Right cardiac atrium (tissue), 5 donors: Measurements from ENCODE around the gene LUZP1. TPM values are rescaled to one million over a fixed set of nuclear protein-coding genes. Genes with fewer than 3 reads are reported as not detected.

Experiments
- ATAC-seq, 2 donors: fragments of 200-7000 bp; cut with Tn5 transposase; one replicate each; pipeline versions ENCODE4 v1.8.0 to v1.9.1; 2020; ENCODE audit warnings: moderate library complexity in 2 of 2, mild to moderate bottlenecking in 1 of 2
- DNase-seq, 3 donors: peaks; one replicate each; pipeline ENCODE4 v3.0.0-alpha.2; 2020
- H3K27ac ChIP-seq: one replicate; pipeline ENCODE4 v1.5.1; 2013; ENCODE audit warnings: mild to moderate bottlenecking, low read length, control low read depth, moderate library complexity
- H3K27me3 ChIP-seq: one replicate; pipeline ENCODE4 v1.6.1; 2013; ENCODE audit not compliant: control insufficient read depth, insufficient read depth
- H3K4me1 ChIP-seq: one replicate; pipeline ENCODE4 v1.6.1; 2013; ENCODE audit warnings: low read length; ENCODE audit not compliant: control insufficient read depth, insufficient read depth
- H3K4me3 ChIP-seq: one replicate; pipeline ENCODE4 v1.5.1; 2013; ENCODE audit warnings: low read length, control low read depth
- H3K9me3 ChIP-seq: one replicate; pipeline ENCODE4 v1.6.1; 2013; ENCODE audit warnings: low read length; ENCODE audit not compliant: control insufficient read depth
- WGBS: extraction: QIAGEN DNeasy Blood & Tissue Kit; methylation state at CpG from one replicate; pipeline ENCODE4 v1.1.7; 2013; 5-methylcytosine and 5-hydroxymethylcytosine counted together
- intact Hi-C, 4 donors: fragments of 100-400 bp; cut with DNase I; formaldehyde crosslinking; loops; one replicate each; pipeline versions ENCODE4 v1.11.0 to v1.14.0; 2022 to 2023
- polyA plus RNA-seq: library from polyadenylated mRNA; stranded (reverse); fragments of 200-250 nt; gene quantifications from one replicate; pipeline ENCODE4 v1.2.3, GENCODE V29; 2013
- total RNA-seq, 4 donors: library from RNA; stranded (reverse); fragmentation: NEBNext Ultra II Directional; extraction: Animal tissue kit (Norgen Biotek cat#: 25700); gene quantifications; one replicate each; pipeline ENCODE4 v1.2.1, GENCODE V29; 2021
- donor health status: healthy with polysubstance abuse.
- donor health status: DM: no; HTN: yes; CAD: no.
- donor health status: DM: no; HTN: no; CAD: no.
- donor health status: DM: no; HTN: yes; CAD: no; lungs with severe emphysema.
- donor health status: DM: yes; HTN: yes; CAD: no.

LUZP1 gene
- total and polyA plus RNA-seq, 5 donors = 9.5 to 61.9 (median 35.1) TPM

DNA sequence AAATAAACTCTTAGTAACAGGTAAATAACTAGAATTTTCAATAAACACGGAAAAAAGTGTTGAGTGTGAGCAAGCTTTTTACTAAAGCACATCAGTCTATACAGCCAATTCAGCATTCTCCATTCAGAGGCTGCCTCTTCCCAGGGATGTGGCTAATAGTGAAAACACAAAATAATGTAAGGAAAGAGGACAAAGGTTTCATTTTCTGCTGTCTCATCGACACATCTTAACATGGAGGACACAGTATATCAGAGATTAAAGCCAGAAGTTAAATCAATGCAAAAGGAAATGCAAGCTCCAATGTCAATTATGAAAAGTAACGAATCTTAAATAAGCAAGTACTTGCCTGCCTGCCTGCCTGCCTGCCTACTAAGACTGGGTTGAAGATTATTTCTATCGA, 43.2 kb downstream of the LUZP1 start:
- DNase-seq (no peak), ATAC-seq (no peak)
- 85% methylated on average over 4 of the region's 4 CpGs for WGBS
- H3K9me3 ChIP-seq = no peaks in the 10 kb centered on the region
- peaks cover 7% of the 10 kb centered on the region for H3K4me1 ChIP-seq
- H3K27me3 ChIP-seq = no peaks in the 10 kb centered on the region
- H3K27ac ChIP-seq = no peak overlapping the region
- H3K4me3 ChIP-seq = no peak overlapping the region
- intact Hi-C loops = no loop called here

DNA sequence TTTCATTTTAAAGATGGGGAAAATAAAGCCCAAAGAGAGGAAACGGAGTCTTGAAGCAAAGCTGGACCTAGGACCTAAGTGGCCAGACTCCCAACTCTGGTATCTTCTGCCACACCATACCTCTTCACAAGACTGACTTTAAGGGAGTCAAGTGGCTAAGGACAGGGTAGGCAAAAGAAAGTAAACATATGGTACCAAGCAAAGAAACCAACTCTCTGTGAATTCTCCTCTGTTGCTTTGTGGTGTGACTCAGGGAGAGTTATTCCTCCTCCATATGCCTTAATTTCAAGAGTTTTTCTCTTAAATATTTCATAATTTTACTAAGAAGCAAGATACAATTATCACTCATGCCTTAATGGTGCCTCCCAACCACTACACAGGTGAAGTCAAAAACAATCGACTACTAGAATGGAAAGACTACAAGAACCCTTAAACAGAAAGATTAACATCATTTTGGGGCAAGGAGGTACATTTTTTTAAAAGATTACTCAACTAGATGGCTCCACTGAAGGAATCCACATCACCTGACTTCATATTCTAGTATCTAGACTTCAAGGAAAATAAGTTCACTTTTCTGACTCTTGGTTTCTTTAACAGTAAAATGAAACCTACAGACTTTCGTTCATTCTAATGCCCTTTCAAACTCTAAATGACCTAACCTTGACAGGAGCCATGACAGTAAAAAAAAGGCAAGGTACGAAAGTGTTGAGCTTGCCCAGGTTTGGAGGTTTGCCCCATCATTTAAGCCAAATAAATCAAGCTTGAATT, 44.2 kb downstream of the LUZP1 start:
- Histone ChIP-seq H3K27ac (no peak overlapping the region), H3K4me1 (peaks cover 9% of the 10 kb centered on the region), H3K9me3 (no peaks in the 10 kb centered on the region), H3K27me3 (no peaks in the 10 kb centered on the region), H3K4me3 (no peak overlapping the region)
- WGBS = 97% methylated on average over 4 of the region's 4 CpGs
- ATAC-seq (no peak), DNase-seq (no peak)
- intact Hi-C loops = no loop called here

DNA sequence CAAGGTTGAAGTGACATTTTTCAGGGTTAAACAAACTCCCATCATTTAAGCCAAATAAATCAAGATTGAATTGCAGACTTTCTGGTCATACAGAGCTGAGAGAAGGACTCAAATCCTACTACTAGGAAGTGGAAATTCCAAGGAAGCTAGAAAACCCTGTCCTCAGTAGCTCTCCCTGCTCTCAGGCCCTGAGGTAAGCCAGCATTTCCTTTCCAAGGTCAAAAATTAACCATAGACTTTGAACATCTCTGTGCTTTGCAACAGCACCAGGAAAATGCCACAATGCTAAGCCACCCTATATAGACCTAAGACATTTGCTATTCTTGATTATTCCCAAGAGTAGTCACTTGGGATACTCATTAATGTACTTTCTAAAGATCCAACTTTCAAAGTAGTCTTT, 45.1 kb downstream of the LUZP1 start:
- DNase-seq (no peak), ATAC-seq (no peak)
- no peaks in the 10 kb centered on the region for H3K27me3 ChIP-seq
- intact Hi-C loops = no loop called here
- H3K27ac ChIP-seq = no peak overlapping the region
- H3K4me3 ChIP-seq = no peak overlapping the region
- H3K9me3 ChIP-seq = no peaks in the 10 kb centered on the region
- H3K4me1 ChIP-seq = peaks cover 9% of the 10 kb centered on the region

DNA sequence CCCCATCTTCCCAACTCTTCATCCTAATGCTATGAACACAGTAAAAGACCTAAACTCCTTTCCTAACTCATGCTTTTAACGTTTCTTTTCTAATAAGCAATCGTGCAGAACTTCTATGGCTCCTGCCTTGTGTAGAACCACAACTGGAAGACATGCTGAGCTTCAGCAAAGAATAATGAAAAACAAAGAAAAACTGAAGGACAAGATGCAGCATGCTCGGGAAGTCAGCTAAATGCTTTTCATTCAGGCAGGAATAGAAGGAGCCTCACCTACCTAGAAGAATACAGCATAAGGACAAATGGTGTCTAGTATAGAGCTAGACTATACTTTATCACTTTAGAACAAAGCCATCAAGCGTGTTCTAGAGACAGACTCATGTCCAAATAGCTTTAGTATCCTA, 45.9 kb downstream of the LUZP1 start:
- ATAC-seq (no peak), DNase-seq (no peak)
- 51% methylated on average over 4 of the region's 4 CpGs for WGBS
- no peak overlapping the region for H3K4me3 ChIP-seq
- intact Hi-C loops = no loop called here
- H3K9me3 ChIP-seq = no peaks in the 10 kb centered on the region
- H3K4me1 ChIP-seq = peaks cover 9% of the 10 kb centered on the region
- no peaks in the 10 kb centered on the region for H3K27me3 ChIP-seq
- H3K27ac ChIP-seq = no peak overlapping the region

DNA sequence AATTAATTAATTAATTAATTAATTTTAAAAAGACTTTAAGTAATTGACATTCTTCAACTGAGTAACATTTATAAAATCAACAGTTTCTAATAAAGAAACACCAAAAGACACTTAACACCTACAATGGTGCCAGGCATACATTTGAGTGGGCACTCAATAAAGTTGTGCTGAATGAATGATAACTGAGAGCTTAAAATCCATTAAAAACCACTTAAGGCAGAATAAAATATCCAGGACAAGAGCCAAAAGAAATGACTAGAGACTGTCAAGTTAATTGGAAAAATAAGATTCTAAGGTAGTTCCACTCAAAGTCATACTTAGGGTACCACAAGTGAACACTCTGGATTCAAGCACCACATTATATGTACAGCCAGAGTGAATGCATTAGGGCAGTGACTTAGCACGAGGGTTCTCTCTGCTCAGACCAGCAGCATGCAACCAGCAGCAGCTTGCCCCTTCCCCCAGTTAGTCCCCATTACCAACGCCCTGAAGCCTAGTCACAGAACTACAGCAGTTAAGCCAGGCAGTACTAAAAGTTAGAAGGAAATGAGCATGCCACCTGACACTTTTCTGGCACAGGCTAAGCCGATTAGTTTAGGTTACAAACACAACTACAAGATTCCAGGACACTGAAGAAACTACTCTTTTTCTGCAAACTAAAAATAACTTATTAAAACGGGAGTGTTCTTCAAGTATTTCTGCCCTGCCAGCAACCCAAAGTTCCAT, 46.5 kb downstream of the LUZP1 start:
- WGBS = 3% methylated on average over 4 of the region's 4 CpGs
- peak in 1 of 3 donors; percentile 55 for DNase-seq
- peak; percentile 44 to 55 for ATAC-seq
- H3K27me3 ChIP-seq = no peaks in the 10 kb centered on the region
- no peak overlapping the region for H3K4me3 ChIP-seq
- intact Hi-C loops = no loop called here
- no peak overlapping the region for H3K27ac ChIP-seq
- peaks cover 9% of the 10 kb centered on the region for H3K4me1 ChIP-seq
- no peaks in the 10 kb centered on the region for H3K9me3 ChIP-seq

DNA sequence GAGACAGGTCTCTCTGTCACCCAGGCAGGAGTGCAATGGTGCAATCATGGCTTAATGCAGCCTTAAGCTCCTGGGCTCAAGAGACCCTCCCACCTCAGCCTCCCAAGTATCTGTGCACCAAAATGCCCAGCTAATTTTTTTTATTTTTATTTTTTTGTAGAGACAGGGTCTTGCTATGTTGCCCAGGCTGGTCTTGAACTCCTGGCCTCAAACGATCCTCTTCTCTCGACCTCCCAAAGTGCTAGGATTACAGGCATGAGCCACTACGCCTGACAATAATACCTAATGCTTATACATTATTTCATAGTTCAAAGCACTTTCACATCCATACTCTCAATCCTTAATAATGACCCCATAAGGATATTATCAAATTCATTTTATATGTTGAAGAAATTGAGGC, 48.3 kb downstream of the LUZP1 start:
- Histone ChIP-seq H3K9me3 (no peaks in the 10 kb centered on the region), H3K4me3 (no peak overlapping the region), H3K27me3 (no peaks in the 10 kb centered on the region), H3K27ac (no peak overlapping the region), H3K4me1 (peaks cover 6% of the 10 kb centered on the region)
- ATAC-seq (no peak), DNase-seq (no peak)
- 96% methylated on average over 3 of the region's 3 CpGs for WGBS
- intact Hi-C loops = no loop called here

DNA sequence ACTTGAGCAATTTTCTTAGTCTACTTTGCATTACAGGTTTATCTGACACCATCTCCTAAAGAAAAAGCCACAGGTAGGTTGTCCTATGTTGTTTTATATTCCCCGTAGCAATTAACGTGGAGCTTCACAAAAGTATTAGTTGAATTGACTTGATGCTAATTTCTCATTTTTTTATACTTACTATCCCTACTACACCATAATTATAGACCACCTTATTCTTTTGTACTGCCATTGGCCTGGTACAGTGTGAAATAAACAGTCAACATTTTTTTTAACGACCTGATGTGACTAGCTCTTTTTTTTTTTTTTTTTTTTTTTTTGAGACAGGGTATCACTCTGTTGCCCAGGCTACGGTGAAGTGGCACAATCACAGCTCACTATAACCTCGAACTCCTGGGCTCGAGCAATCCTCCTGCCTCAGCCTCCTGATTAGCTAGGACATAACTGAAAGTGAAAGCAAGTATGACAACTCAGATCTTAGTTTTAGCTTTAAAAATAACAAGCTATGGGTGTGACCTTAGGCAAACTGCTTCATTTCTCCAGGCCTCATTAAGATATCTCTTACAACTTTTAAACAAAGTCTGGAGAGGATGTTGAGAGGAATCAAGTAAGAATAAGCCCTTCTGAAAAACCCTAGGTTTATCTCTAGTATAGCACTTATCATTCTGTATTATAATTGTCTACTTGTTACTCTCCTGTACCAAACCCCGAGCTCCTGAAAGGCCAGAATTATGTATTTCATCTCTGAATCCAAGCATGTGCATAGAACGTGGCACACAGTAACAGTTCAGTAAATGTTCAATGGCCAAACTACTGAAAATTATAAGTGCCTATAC, 49.5 kb downstream of the LUZP1 start:
- peak in 1 of 3 donors; percentile 45 for DNase-seq
- peak overlapping the region; percentile 12 for H3K4me3 ChIP-seq
- H3K27me3 ChIP-seq = no peaks in the 10 kb centered on the region
- WGBS = 61% methylated on average over 8 of the region's 8 CpGs
- no peak overlapping the region for H3K27ac ChIP-seq
- peak; percentile 50 to 62 for ATAC-seq
- H3K9me3 ChIP-seq = no peaks in the 10 kb centered on the region
- intact Hi-C loops = no loop called here
- peaks cover 8% of the 10 kb centered on the region for H3K4me1 ChIP-seq

DNA sequence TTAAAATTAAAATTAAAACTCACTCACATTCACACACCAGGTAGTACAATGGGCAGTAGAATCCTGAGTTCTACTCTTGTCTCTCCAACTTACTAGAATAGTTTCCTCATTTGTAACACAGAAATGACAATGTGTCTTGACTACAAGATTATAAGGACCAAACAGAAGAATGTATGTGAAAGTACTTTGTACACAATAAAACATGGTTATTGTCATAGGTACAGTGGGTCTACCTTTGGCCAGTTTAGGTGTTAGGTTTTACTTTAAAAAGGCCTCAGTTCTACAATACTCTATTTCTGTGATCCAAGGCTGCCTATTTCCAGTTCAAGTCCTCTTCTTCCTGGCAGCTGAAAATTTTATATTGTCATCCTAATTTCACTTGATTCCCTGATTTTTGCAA, 50.2 kb downstream of the LUZP1 start:
- intact Hi-C loops = no loop called here
- no peak overlapping the region for H3K4me3 ChIP-seq
- no peaks in the 10 kb centered on the region for H3K27me3 ChIP-seq
- DNase-seq = no peak
- peaks cover 8% of the 10 kb centered on the region for H3K4me1 ChIP-seq
- H3K9me3 ChIP-seq = no peaks in the 10 kb centered on the region
- ATAC-seq = no peak
- no peak overlapping the region for H3K27ac ChIP-seq

DNA sequence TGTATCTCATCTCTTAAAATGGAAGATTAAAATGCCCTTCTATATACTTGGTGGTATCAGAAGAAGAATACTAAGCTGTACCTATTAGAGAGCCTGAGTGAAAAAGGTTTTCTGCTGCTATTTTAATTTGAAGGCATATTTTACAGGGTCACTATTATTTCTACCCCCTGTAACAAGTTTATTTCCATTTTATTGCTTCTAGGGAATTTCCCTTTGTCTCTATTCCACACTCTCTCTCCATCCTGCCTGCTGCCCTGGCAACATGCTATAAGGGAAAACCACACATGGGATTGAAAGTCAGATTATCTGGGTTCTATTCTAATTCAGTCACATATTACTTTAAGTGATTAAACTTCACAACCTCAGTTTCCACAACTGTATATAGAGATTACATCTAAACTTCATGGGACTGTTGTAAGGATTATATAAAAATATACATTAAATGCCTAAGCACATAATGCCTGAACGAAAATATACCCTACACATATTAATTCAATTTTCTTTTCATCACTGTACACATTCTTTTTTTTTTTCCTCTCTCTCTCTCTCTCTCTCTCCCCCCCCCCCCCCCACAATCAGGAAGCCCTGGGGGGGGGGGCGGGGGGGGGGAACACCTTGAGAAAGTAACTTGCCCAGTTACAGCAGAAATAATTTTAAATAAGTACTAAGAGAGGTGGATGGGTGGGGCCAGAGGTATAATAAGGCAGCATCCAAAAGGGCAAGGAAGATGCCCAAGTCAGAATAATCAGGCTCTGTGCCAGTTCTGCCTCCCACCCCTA, 51.5 kb downstream of the LUZP1 start:
- Histone ChIP-seq H3K27me3 (no peaks in the 10 kb centered on the region), H3K9me3 (no peaks in the 10 kb centered on the region), H3K4me1 (peaks cover 10% of the 10 kb centered on the region), H3K4me3 (no peak overlapping the region), H3K27ac (no peak overlapping the region)
- 53% methylated on average over 2 of the region's 2 CpGs for WGBS
- DNase-seq (no peak), ATAC-seq (no peak)
- intact Hi-C loops = no loop called here

DNA sequence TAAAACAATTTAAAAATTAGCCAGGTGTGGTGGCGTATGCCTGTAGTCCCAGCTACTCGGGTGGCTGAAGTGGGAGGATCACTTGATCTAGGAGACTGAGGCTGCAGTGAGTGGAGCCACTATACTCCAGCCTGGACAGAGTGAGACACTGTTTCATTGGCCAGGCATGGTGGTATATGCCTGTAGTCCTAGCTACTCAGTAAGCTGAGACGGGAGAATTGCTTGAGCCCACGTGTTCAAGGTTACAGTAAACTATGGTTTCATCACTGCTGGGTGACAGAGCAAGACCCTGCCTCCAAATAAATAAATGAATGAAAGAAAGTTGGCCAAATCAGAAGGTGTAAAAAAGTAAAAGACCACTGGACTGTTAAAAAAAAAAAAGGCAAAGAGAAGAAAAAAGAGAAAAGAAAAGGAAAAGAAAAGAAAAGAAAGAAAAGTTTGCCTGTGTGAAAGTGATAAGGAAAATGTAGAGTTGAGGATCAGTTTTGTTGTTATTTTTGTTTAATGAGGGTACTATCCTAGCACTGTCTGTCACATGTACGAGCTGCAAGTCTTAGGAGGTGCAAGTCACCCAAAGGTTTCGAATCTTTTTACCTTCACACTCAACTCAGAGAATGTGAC, 52.3 kb downstream of the LUZP1 start:
- intact Hi-C loops = no loop called here
- Histone ChIP-seq H3K4me1 (peaks cover 11% of the 10 kb centered on the region), H3K4me3 (no peak overlapping the region), H3K27ac (no peak overlapping the region), H3K9me3 (no peaks in the 10 kb centered on the region), H3K27me3 (no peaks in the 10 kb centered on the region)
- no peak for DNase-seq
- ATAC-seq = no peak
- 89% methylated on average over 6 of the region's 6 CpGs for WGBS
